GM12875 (cell line): ENCODE measurements around the gene BPIFB6.

Experiments
- H3K4me3 ChIP-seq: one replicate; pipeline ENCODE4 v1.5.1; 2011; ENCODE audit warnings: low read depth, low read length, control low read depth
- CTCF ChIP-seq: IDR thresholded peaks from 2 replicates; pipeline ENCODE4 v1.5.1; 2011; ENCODE audit warnings: low read depth, mild to moderate bottlenecking, control low read depth, inconsistent platforms, low read length, moderate library complexity, borderline replicate concordance; ENCODE audit not compliant: insufficient read depth

The BPIFB6 gene

GRCh38 chr20:33046412-33046811, 15.0 kb downstream of the BPIFB6 start:
- no peak overlapping the region for H3K4me3 ChIP-seq
- no peak for TF ChIP-seq CTCF

GRCh38 chr20:33051333-33051732, 19.9 kb downstream of the BPIFB6 start:
- no peak overlapping the region for H3K4me3 ChIP-seq
- no peak for TF ChIP-seq CTCF

- no peak for TF ChIP-seq CTCF
- no peak within 1 kb of the TSS for H3K4me3 ChIP-seq
These were observed 22.1 kb downstream of the BPIFB6 start, which contains the start of gene BPIFB3 for GRCh38 chr20:33053291-33054106. Gene BPIFB3 (plus strand): TSS chr20:33053903. CDS start chr20:33055436, 1,533 bp downstream.

GRCh38 chr20:33054381-33054780, 22.9 kb downstream of the BPIFB6 start:
- TF ChIP-seq CTCF: no peak
- H3K4me3 ChIP-seq: no peak overlapping the region

- TF ChIP-seq CTCF: no peak
- no peak overlapping the region for H3K4me3 ChIP-seq
These were observed 23.3 kb downstream of the BPIFB6 start for GRCh38 chr20:33054791-33055190.

GRCh38 chr20:33059136-33059535, 27.7 kb downstream of the BPIFB6 start:
- TF ChIP-seq CTCF: no peak
- H3K4me3 ChIP-seq: no peak overlapping the region
